H9 (cell line): ENCODE results near the gene FSIP1. TPM values are rescaled to one million over a fixed set of nuclear protein-coding genes. Genes with fewer than 3 reads are reported as not detected.

ENCODE experiments used
- DNase-seq: peaks from one replicate; pipeline ENCODE4 v3.0.0-alpha.2; 2017
- H2AFZ ChIP-seq: one replicate; pipeline ENCODE4 v1.6.1; 2013; ENCODE audit warnings: mild to moderate bottlenecking, low read length, control low read depth, moderate library complexity
- H2AK5ac ChIP-seq: 2 replicates; pipeline ENCODE4 v1.6.1; 2013; ENCODE audit warnings: low read length, control low read depth, mixed read lengths; ENCODE audit not compliant: insufficient read length
- H2BK120ac ChIP-seq: one replicate; pipeline ENCODE4 v1.6.1; 2013; ENCODE audit warnings: low read depth, mild to moderate bottlenecking, low read length, control low read depth, inconsistent platforms; ENCODE audit not compliant: poor library complexity, severe bottlenecking
- H2BK12ac ChIP-seq: 2 replicates; pipeline ENCODE4 v1.6.1; 2013; ENCODE audit warnings: low read length, control low read depth, mixed read lengths, low read depth; ENCODE audit not compliant: insufficient read length
- H2BK15ac ChIP-seq: 2 replicates; pipeline ENCODE4 v1.6.1; 2013; ENCODE audit warnings: low read depth, low read length, control low read depth
- H2BK20ac ChIP-seq: one replicate; pipeline ENCODE4 v1.6.1; 2013; ENCODE audit warnings: low read depth, mild to moderate bottlenecking, low read length, control low read depth, inconsistent platforms; ENCODE audit not compliant: poor library complexity, severe bottlenecking
- H2BK5ac ChIP-seq: 2 replicates; pipeline ENCODE4 v1.6.1; 2013; ENCODE audit warnings: low read length, control low read depth, mixed read lengths; ENCODE audit not compliant: insufficient read length
- H3K14ac ChIP-seq: 2 replicates; pipeline ENCODE4 v1.6.1; 2013; ENCODE audit warnings: low read length, control low read depth; ENCODE audit not compliant: insufficient read depth
- H3K18ac ChIP-seq: 2 replicates; pipeline ENCODE4 v1.6.1; 2013; ENCODE audit warnings: low read depth, mild to moderate bottlenecking, mixed read lengths, low read length, control low read depth; ENCODE audit not compliant: insufficient read length
- H3K23ac ChIP-seq: 2 replicates; pipeline ENCODE4 v1.6.1; 2013; ENCODE audit warnings: low read length, control low read depth, mixed read lengths, low read depth; ENCODE audit not compliant: insufficient read length
- H3K23me2 ChIP-seq: 2 replicates; pipeline ENCODE4 v1.6.1; 2013; ENCODE audit warnings: low read depth, mild to moderate bottlenecking, mixed read lengths, low read length, control low read depth; ENCODE audit not compliant: insufficient read length, poor library complexity, severe bottlenecking
- H3K27ac ChIP-seq: 2 replicates; pipeline ENCODE4 v1.5.1; 2013; ENCODE audit warnings: low read length, control low read depth, mixed read lengths, low read depth; ENCODE audit not compliant: insufficient read length
- H3K27me3 ChIP-seq: 2 replicates; pipeline ENCODE4 v1.6.1; 2013; ENCODE audit warnings: low read length, control low read depth, inconsistent platforms; ENCODE audit not compliant: insufficient read depth
- H3K4ac ChIP-seq: 2 replicates; pipeline ENCODE4 v1.6.1; 2013; ENCODE audit warnings: low read depth, mild to moderate bottlenecking, control low read depth, inconsistent platforms, low read length, moderate library complexity
- H3K4me1 ChIP-seq: 2 replicates; pipeline ENCODE4 v1.6.1; 2013; ENCODE audit warnings: low read length, control low read depth, inconsistent platforms; ENCODE audit not compliant: insufficient read depth
- H3K4me2 ChIP-seq: 2 replicates; pipeline ENCODE4 v1.6.1; 2013; ENCODE audit warnings: low read length, control low read depth, mixed read lengths; ENCODE audit not compliant: insufficient read length, insufficient read depth
- H3K56ac ChIP-seq: 2 replicates; pipeline ENCODE4 v1.6.1; 2013; ENCODE audit warnings: low read depth, mild to moderate bottlenecking, mixed read lengths, low read length, control low read depth; ENCODE audit not compliant: insufficient read length
- H3K79me1 ChIP-seq: 2 replicates; pipeline ENCODE4 v1.6.1; 2013; ENCODE audit warnings: low read depth, mild to moderate bottlenecking, moderate library complexity, low read length, control low read depth, inconsistent platforms; ENCODE audit not compliant: insufficient read depth, poor library complexity, severe bottlenecking
- H3K79me2 ChIP-seq: 2 replicates; pipeline ENCODE4 v1.6.1; 2013; ENCODE audit warnings: low read length, control low read depth, inconsistent platforms; ENCODE audit not compliant: insufficient read depth
- H3K9ac ChIP-seq: 2 replicates; pipeline ENCODE4 v1.6.1; 2013; ENCODE audit warnings: low read length, control low read depth, mixed read lengths; ENCODE audit not compliant: insufficient read length; ENCODE audit errors: extremely low read depth
- H3K9me3 ChIP-seq: one replicate; pipeline ENCODE4 v1.6.1; 2013; ENCODE audit warnings: low read depth, low read length, inconsistent platforms; ENCODE audit not compliant: control insufficient read depth
- H3T11ph ChIP-seq: one replicate; pipeline ENCODE4 v1.6.1; 2013; ENCODE audit warnings: mild to moderate bottlenecking, low read length, control low read depth, inconsistent platforms
- H4K20me1 ChIP-seq: one replicate; pipeline ENCODE4 v1.6.1; 2013; ENCODE audit not compliant: control insufficient read depth, insufficient read length, insufficient read depth
- H4K5ac ChIP-seq: 2 replicates; pipeline ENCODE4 v1.6.1; 2013; ENCODE audit warnings: low read depth, mild to moderate bottlenecking, mixed read lengths, low read length, control low read depth; ENCODE audit not compliant: insufficient read length
- H4K8ac ChIP-seq: replicated peaks from 2 replicates; pipeline ENCODE4 v1.6.1; 2013; ENCODE audit warnings: low read length, control low read depth, mixed read lengths, low read depth; ENCODE audit not compliant: insufficient read length
- H4K91ac ChIP-seq: 2 replicates; pipeline ENCODE4 v1.6.1; 2013; ENCODE audit warnings: low read depth, mild to moderate bottlenecking, moderate library complexity, mixed read lengths, low read length, control low read depth; ENCODE audit not compliant: insufficient read length
- H3K27ac Mint-ChIP-seq, 3 experiments: 2 replicates in 2 of 3; 3 replicates in 1 of 3; pipeline ENCODE4 v1.8.0; 2020 to 2021; ENCODE audit warnings: mixed read lengths in 3 of 3, mild to moderate bottlenecking in 1 of 3, moderate library complexity in 1 of 3
- H3K27me3 Mint-ChIP-seq: 2 replicates; pipeline ENCODE4 v1.8.0; 2021; ENCODE audit warnings: low read depth, mild to moderate bottlenecking, moderate library complexity, mixed read lengths
- H3K36me3 Mint-ChIP-seq, 3 experiments: 2 replicates in 2 of 3; 3 replicates in 1 of 3; pipeline ENCODE4 v1.8.0; 2020 to 2021; ENCODE audit warnings: low read depth in 3 of 3, mixed read lengths in 3 of 3; ENCODE audit not compliant: insufficient read depth in 1 of 3
- H3K4me1 Mint-ChIP-seq, 2 experiments: 2 replicates each; pipeline ENCODE4 v1.8.0; 2020; ENCODE audit warnings: mixed read lengths in 2 of 2
- H3K4me3 Mint-ChIP-seq, 2 experiments: 2 replicates in 1 of 2; 3 replicates in 1 of 2; pipeline ENCODE4 v1.8.0; 2020 to 2021; ENCODE audit warnings: mild to moderate bottlenecking in 2 of 2, mixed read lengths in 2 of 2, moderate library complexity in 1 of 2
- H3K9me3 Mint-ChIP-seq, 2 experiments: 2 replicates in 1 of 2; 3 replicates in 1 of 2; pipeline ENCODE4 v1.8.0; 2020; ENCODE audit warnings: mild to moderate bottlenecking in 2 of 2, mixed read lengths in 2 of 2, moderate library complexity in 1 of 2
- CTCF ChIP-seq: fragments of 200-600 bp; sonication (generic); conservative IDR thresholded peaks from 3 replicates; pipeline ENCODE4 v1.8.0; 2021; ENCODE audit warnings: antibody characterized with exemption, mild to moderate bottlenecking
- total RNA-seq: library from RNA; stranded (reverse); gene quantifications from 2 replicates; pipeline ENCODE4 v1.2.1, GENCODE V29; 2021

The FSIP1 gene
- total RNA-seq, 1 experiment from 2014 or later = 0.96 TPM

GRCh38 chr15:39610665-39611064, 172.0 kb downstream of the FSIP1 start:
- Histone ChIP-seq H3T11ph (no peak overlapping the region), H3K27me3 (no peaks in the 10 kb centered on the region; the same call in 1 of the 2 replicates), H2BK15ac (no peak overlapping the region), H3K18ac (no peak overlapping the region), H3K23me2 (no peaks in the 10 kb centered on the region), H3K79me2 (no peaks in the 10 kb centered on the region), H3K4ac (no peak overlapping the region), H3K56ac (no peak overlapping the region), H4K20me1 (no peaks in the 10 kb centered on the region), H4K91ac (no peak overlapping the region), H3K4me1 (no peaks in the 10 kb centered on the region), H2BK12ac (no peak overlapping the region), H2AK5ac (no peak overlapping the region), H2AFZ (no peak overlapping the region), H2BK5ac (no peak overlapping the region), H4K8ac (no peak overlapping the region), H3K14ac (no peak overlapping the region), H3K4me2 (no peak overlapping the region), H3K9me3 (no peaks in the 10 kb centered on the region), H3K9ac (no peak overlapping the region), H3K23ac (no peak overlapping the region), H2BK120ac (no peak overlapping the region), H4K5ac (no peak overlapping the region), H3K79me1 (no peaks in the 10 kb centered on the region), H3K27ac (no peak overlapping the region), H2BK20ac (no peak overlapping the region)
- Mint-ChIP-seq H3K9me3 (peaks cover 7 to 22% of the 10 kb centered on the region in 2 experiments), H3K4me1 (no peaks in the 10 kb centered on the region), H3K4me3 (no peak overlapping the region), H3K27ac (no peak overlapping the region), H3K36me3 (peaks cover 0 to 6% (median 0%) of the 10 kb centered on the region in 3 experiments; a peak in 2 of 7 replicates), H3K27me3 (no peaks in the 10 kb centered on the region)
- no peak for TF ChIP-seq CTCF
- DNase-seq = no peak
